ENCODE data around the gene CD180. TPM values are rescaled to one million over a fixed set of nuclear protein-coding genes. Genes with fewer than 3 reads are reported as not detected.
A peak's percentile ranks its signal among the peaks of the same experiment; 100 is the strongest.

The CD180 gene
- total RNA-seq, 4 donors from 2014 or later, result 0.18 to 5.0 (median 1.0) TPM

DNA sequence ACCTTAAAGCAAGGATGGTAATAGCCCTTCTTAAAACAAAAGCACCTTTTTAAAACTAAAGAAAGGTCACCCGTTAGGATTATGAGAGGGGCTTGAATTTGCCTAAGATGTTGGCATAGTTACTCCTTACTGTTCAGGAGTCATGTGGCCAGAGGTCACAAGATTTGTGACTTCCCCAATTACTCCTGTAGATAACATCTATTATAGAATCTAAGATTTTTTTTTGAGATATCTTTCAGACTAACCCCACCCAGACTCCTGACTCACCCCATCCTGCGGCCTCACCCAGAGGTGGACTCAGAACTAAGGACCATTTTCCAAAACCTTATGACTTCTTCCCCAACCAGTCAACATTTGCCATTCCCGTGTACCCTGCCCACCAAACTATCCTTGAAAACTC, 2.4 kb downstream of the CD180 start:
- TF ChIP-seq POLR2A (IDR thresholded peaks at IDR 0.05), result no peak
- TF ChIP-seq, protein P1, sequence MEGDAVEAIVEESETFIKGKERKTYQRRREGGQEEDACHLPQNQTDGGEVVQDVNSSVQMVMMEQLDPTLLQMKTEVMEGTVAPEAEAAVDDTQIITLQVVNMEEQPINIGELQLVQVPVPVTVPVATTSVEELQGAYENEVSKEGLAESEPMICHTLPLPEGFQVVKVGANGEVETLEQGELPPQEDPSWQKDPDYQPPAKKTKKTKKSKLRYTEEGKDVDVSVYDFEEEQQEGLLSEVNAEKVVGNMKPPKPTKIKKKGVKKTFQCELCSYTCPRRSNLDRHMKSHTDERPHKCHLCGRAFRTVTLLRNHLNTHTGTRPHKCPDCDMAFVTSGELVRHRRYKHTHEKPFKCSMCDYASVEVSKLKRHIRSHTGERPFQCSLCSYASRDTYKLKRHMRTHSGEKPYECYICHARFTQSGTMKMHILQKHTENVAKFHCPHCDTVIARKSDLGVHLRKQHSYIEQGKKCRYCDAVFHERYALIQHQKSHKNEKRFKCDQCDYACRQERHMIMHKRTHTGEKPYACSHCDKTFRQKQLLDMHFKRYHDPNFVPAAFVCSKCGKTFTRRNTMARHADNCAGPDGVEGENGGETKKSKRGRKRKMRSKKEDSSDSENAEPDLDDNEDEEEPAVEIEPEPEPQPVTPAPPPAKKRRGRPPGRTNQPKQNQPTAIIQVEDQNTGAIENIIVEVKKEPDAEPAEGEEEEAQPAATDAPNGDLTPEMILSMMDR (IDR thresholded peaks at IDR 0.05), result no peak
- DNase-seq, result peak in 1 of 3 donors; percentile 78
- Histone ChIP-seq H3K27me3 (no peaks in the 10 kb centered on the region), H3K9me3 (no peaks in the 10 kb centered on the region), H3K4me3 (peak overlapping the region in 2 of 4 donors; percentile 27 to 43), H3K4me1 (peaks cover 0 to 7% (median 3%) of the 10 kb centered on the region in 4 donors), H3K27ac (peak overlapping the region; percentile 33 to 76 (median 50)), H3K36me3 (no peaks in the 10 kb centered on the region)

DNA sequence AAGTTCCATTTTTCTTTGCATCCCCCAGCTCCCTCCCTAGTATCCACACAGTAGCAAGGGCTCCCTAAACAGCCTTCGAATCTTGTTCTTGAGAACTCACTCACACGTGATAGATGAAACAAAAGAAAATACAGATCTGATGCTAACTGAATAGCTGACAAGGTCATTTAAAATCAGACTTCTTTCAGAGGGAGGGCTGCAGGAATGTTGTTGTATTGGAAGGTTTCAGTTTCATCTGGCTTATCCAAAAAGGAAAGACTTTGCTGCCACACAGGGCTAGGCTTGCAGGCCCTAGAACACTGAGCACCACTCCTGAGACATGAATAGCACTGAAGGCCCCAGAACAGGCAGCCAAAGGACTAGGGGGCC, 3.2 kb downstream of the CD180 start:
- H3K36me3 ChIP-seq, result no peaks in the 10 kb centered on the region
- TF ChIP-seq POLR2A (IDR thresholded peaks at IDR 0.05), result no peak
- TF ChIP-seq, protein P1 (IDR thresholded peaks at IDR 0.05), result no peak
- H3K4me1 ChIP-seq, result peaks cover 0 to 8% (median 3%) of the 10 kb centered on the region in 4 donors
- H3K27me3 ChIP-seq, result no peaks in the 10 kb centered on the region
- H3K4me3 ChIP-seq, result peak overlapping the region in 1 of 4 donors; percentile 43
- no peaks in the 10 kb centered on the region for H3K9me3 ChIP-seq
- no peak for DNase-seq
- peak overlapping the region; percentile 33 to 76 (median 50) for H3K27ac ChIP-seq

DNA sequence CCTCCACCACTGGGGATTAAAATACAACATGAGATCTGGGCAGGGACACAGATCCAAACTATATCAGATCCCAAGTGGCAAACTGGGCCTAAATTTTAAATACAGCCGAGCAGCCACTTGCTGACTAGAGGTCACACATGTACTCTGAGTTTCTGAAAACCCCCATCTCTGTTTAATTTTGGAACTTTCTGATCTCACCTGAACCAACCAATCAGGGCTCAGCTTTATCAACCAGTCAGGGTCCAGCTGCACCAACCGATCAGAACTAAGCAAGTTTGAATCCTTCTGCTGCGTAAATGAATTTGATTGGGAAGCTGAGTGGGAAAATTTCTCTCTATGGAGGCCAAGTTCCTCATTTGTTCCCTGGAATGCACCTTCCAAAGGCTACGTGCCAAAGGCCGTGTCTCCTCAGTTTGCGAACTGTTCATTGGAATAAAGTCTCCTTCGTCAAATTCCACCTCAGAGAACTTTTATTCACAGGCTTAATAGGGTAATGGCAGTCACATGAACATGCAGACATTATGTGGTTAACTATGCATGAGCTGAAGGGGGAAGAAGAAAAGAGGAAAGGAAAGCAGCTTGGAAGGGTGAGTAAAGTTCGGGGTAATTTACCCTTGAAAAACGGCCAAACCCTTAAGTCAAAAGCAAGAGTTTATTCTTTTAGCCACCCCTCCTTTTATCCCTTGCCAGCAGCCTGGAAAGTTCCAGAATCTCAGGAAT, 3.7 kb downstream of the CD180 start:
- Histone ChIP-seq H3K27ac (peak overlapping the region; percentile 33 to 76 (median 52)), H3K4me3 (peak overlapping the region in 1 of 4 donors; percentile 43), H3K27me3 (no peaks in the 10 kb centered on the region), H3K36me3 (no peaks in the 10 kb centered on the region), H3K9me3 (no peaks in the 10 kb centered on the region), H3K4me1 (peaks cover 0 to 8% (median 3%) of the 10 kb centered on the region in 4 donors)
- no peak for DNase-seq
- TF ChIP-seq, protein P1 (IDR thresholded peaks at IDR 0.05), result no peak
- no peak for TF ChIP-seq POLR2A (IDR thresholded peaks at IDR 0.05)

DNA sequence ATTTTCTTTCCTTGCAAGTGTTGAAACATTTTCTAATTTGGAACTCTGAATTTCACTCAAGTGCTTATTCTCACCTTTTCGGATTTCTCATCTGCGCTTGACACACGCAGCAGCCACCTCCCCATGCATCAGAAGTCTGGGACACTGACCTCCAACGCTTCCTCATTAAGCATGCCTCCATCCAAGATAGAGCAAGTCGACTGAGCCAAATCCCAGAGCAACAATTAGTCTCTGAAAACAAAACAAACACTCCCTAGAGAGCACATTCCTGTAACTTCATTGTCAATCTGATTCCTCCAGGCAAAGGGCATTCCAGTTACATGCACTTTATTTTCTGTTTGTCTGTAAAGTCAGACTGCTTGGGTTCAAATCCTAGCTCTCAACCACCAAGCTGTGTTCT, 5.7 kb downstream of the CD180 start:
- no peak for DNase-seq
- H3K27ac ChIP-seq, result peak overlapping the region in 1 of 4 donors; percentile 43

DNA sequence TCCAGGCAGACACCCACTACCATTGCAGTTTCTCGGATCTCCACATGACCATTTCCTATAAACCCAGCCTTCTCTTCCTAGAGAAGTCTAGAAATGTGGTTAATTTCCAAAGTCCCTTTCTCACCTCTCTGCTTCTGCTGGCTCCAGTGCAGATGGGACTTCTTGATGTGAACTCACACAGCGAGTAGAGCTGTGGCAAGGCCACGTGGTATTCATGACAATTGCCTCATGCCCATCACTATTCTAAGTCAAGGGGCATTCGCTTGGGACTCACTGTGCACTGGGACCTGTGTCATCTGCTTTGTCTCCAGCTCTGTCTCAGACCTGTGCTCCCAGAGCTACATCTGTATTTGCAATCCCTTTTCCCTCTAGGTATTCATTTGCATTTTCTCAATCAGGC, 6.2 kb downstream of the CD180 start:
- Histone ChIP-seq H3K9me3 (no peaks in the 10 kb centered on the region), H3K4me3 (no peak overlapping the region)
- TF ChIP-seq, protein P1 (IDR thresholded peaks at IDR 0.05), result no peak
- no peak for TF ChIP-seq POLR2A (IDR thresholded peaks at IDR 0.05)

More for the DNA sequence above, 5.7 kb downstream of the CD180 start:
- no peak overlapping the region for H3K4me3 ChIP-seq
- H3K9me3 ChIP-seq, result no peaks in the 10 kb centered on the region
- no peaks in the 10 kb centered on the region for H3K27me3 ChIP-seq
- TF ChIP-seq, protein P1 (IDR thresholded peaks at IDR 0.05), result no peak
- TF ChIP-seq POLR2A (IDR thresholded peaks at IDR 0.05), result no peak
- peaks cover 0 to 6% (median 2%) of the 10 kb centered on the region in 4 donors for H3K4me1 ChIP-seq
- no peaks in the 10 kb centered on the region for H3K36me3 ChIP-seq

More for the DNA sequence above, 6.2 kb downstream of the CD180 start:
- no peak for DNase-seq
- Histone ChIP-seq H3K36me3 (no peaks in the 10 kb centered on the region), H3K27ac (peak overlapping the region in 1 of 4 donors; percentile 43), H3K27me3 (no peaks in the 10 kb centered on the region), H3K4me1 (peaks cover 0 to 6% (median 2%) of the 10 kb centered on the region in 4 donors)
